GM19043 (cell line): Measurements from ENCODE around the gene ACBD6.

ENCODE experiments used
- ATAC-seq: cut with Tn5 transposase; IDR thresholded peaks from one replicate; pipeline ENCODE4 v1.9.1; 2021; ENCODE audit warnings: low read depth; ENCODE audit not compliant: unreplicated experiment

Gene ACBD6

GRCh38 chr1:180248731-180249681 is 253.4 kb downstream of the ACBD6 start:
- no peak for ATAC-seq

GRCh38 chr1:180248176-180248575 is 254.2 kb downstream of the ACBD6 start:
- ATAC-seq = no peak

- no peak for ATAC-seq
Measured at GRCh38 chr1:180247580-180247979, 254.8 kb downstream of the ACBD6 start.

GRCh38 chr1:180247061-180247460 is 255.3 kb downstream of the ACBD6 start:
- ATAC-seq = no peak

GRCh38 chr1:180246579-180246978 is 255.8 kb downstream of the ACBD6 start:
- ATAC-seq = no peak

GRCh38 chr1:180244840-180245239 is 257.5 kb downstream of the ACBD6 start:
- ATAC-seq = no peak

GRCh38 chr1:180243517-180244221 is 258.7 kb downstream of the ACBD6 start:
- no peak for ATAC-seq

GRCh38 chr1:180241716-180242544 is 260.4 kb downstream of the ACBD6 start:
- ATAC-seq = no peak

- ATAC-seq = no peak
Measured at GRCh38 chr1:180239145-180240096, 263.0 kb downstream of the ACBD6 start.

- ATAC-seq = no peak
Measured at GRCh38 chr1:180238675-180239074, 263.7 kb downstream of the ACBD6 start.
